RKO (cell line): Measurements from ENCODE around the gene C20orf144.

Experiments used
- DNase-seq: peaks from one replicate; pipeline ENCODE4 v3.0.0-alpha.2; 2016; ENCODE audit warnings: low spot score

The C20orf144 gene

GRCh38 chr20:33664762-33665144, 2.6 kb downstream of the C20orf144 start:
- DNase-seq = no peak

GRCh38 chr20:33666293-33667244, 4.4 kb downstream of the C20orf144 start, which contains the start of gene ACTL10:
TSS of gene ACTL10 (plus strand) at chr20:33666943. CDS start at chr20:33667498, 555 bp downstream.
- DNase-seq = peak; percentile 100

DNA sequence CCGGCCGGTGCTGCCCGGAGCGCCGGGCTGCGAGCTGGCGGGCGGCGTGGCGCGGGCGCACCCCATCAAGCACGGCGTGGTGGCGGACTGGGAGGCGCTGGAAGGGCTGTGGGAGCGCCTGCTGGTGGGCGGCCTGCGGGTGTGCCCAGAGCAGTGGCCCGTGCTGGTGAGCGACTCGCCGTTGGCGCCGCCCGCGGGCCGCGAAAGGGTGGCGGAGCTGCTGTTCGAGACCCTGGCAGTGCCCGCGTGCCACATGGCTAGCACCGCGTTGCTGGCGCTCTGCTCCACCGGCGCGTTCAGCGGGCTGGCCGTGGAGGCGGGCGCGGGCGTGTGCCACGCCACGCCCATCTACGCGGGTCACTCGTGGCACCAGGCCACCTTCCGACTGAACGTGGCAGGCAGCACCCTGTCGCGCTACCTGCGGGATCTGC, 5.1 kb downstream of the C20orf144 start:
- peak; percentile 76 for DNase-seq

DNA sequence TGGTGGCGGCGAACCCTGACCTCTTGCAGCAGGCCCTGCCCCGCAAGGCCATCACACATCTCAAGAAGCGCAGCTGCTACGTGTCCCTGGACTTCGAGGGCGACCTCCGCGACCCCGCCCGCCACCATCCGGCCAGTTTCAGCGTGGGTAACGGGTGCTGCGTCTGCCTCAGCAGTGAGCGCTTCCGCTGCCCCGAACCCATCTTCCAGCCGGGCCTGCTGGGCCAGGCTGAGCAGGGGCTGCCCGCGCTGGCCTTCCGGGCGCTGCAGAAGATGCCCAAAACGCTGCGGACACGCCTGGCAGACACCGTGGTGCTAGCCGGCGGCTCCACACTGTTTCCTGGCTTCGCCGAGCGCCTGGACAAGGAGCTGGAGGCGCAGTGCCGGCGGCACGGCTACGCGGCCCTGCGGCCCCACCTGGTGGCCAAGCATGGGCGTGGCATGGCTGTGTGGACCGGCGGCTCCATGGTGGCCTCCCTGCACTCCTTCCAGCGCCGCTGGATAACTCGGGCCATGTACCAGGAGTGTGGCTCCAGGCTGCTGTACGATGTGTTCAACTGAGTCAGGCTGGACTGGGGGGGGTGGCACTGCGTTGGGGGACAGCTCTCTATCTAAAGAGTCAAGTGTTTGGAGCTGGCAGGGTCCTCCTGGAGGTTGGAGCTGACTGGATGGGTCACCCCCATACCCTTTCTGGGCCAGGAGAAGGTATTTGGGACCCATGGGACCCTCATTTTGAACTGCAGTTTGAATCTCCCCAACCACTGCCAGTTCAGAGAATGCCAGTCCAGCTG, 5.7 kb downstream of the C20orf144 start:
- DNase-seq = peak; percentile 92

- DNase-seq = no peak
Measured at GRCh38 chr20:33668466-33669155, 6.5 kb downstream of the C20orf144 start.

DNA sequence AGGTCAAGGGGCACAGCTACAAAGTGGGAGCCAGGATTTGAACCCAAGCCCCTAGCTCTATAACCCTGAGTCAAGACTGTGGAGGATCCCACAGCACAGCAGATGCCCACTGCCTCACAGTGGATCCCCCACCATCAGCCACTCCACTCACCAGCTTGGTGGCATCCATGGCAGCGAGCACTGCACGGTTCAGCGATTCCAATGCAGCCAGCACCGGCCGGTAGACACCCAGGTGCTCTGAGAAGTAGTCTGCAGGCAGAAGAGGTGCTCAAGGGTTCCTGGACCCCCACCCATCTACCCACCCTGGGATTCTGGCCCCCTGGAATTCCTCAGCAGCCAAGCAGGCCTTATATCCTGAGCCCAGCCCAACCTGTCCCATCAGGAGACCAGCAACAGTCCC, 7.1 kb downstream of the C20orf144 start:
- DNase-seq = no peak

DNA sequence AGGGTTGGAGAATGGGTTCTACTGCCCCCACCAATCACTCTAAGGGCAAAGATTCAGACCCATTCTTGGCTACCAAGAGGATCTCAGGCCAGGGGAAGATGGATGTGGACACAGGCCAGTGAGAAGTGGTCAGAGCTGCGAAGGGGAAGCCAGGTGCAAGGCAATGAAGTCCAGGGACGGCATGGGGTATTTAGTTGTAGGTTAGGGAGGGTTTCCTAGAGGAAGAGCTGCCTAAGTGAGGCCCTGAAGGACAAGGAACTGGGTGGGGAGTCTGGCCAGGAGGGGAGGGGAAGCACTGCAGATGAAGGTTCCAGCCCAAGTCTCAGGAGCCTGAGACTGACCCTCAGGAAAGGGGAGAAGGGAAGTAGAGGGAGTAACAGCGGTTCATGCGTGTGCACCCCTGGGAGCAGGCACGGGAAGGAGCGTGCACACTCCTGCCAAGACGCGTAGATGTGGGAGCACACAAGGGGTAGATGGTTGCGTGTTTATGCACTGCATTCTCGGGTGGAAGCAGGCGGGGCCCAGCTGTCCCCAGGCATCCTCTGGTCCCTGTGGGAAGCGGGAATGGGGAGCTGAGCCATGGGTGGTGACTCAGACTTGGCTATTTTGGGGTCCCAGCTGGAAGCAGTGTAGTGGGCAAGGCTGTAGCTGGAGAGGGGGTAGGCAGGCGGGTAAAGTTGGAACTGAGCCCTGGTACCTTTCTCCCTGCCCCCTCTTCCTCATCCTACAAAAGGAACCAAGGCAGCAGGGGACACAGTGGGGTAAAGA, 7.9 kb downstream of the C20orf144 start:
- DNase-seq = no peak

DNA sequence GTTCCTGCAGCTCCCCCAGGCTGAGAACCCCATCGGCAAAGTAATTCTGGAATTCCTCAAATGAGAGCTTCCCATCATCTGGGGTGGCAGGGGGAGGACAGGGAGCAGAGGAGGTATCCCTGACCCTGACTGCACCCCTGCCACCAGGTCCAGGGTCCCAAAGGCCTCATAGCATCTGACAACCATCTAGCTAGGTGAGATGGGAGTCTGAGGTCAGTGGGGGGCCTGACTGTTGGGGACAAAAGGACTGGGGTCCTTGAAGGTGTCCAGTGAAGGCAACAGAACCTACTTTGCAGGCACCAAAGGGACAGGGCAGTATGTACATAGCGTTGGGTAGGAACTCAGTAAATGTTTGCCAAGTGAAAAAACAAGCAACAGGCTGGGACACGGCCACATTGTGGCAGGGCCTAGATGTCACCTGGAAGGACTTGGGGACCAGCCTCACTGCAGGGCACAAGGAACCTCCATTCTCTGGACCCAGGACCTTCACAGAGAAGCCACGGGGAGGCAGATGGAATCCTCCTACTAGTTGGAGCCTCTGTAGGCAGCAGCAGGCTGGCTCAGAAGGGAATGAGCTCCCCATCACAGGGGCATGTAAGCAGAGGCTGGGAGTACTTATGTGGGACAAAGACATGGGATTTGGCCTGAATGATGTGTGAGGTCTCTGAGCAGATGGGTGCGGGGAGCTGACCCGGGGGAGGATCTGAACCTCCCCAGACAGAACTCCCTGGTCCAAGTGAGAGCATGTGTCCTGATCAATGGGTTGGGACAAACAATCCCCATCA, 8.8 kb downstream of the C20orf144 start:
- DNase-seq = no peak

- DNase-seq = no peak
Measured at GRCh38 chr20:33671573-33672288, 9.6 kb downstream of the C20orf144 start.

- DNase-seq = peak; percentile 63
Measured at GRCh38 chr20:33672426-33673113, 10.4 kb downstream of the C20orf144 start.

- no peak for DNase-seq
Measured at GRCh38 chr20:33673114-33673409, 10.9 kb downstream of the C20orf144 start.

DNA sequence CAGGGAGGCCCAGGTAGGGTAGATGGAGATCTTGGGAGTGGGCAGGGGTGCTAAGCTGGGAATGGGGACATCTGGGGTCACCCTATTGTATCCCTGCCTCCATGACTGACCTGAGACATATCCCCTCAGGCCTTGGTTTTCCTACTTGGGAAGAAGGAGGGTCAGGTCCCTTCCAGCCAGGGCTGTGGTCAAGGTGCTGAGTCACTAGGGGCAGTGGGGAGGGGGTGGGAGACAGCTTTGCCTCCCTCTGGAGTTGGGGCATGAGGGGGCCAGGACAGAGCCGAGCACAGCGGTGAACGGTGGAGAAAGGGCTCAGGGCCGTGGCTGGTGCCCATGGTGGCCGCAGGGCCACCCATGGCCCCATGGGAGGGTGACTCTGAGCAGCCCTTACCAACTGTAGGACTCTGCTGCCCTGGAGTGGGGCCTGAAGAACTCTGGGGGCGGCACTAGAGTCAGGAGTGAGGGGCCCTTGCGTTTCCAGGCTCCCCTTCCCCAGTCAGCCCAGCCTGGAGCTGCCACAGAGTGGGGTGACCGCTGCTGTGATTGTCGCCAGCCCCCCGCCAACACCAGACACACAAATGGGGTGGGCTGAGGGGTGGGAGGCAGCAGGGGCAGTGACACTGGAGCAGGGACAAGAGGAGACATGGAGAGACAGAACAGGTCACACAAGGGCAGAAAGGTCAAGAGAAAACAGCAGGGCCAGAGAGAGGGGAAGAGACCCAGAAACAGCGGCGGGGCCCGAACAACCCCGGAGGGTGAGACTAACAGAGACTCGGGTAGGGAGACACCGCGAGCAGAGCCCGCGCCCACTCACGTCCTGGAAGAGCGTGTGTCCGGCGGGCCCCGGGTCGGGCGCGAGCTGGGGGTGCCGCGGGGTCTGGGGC, 11.5 kb downstream of the C20orf144 start:
- peak; percentile 51 for DNase-seq

DNA sequence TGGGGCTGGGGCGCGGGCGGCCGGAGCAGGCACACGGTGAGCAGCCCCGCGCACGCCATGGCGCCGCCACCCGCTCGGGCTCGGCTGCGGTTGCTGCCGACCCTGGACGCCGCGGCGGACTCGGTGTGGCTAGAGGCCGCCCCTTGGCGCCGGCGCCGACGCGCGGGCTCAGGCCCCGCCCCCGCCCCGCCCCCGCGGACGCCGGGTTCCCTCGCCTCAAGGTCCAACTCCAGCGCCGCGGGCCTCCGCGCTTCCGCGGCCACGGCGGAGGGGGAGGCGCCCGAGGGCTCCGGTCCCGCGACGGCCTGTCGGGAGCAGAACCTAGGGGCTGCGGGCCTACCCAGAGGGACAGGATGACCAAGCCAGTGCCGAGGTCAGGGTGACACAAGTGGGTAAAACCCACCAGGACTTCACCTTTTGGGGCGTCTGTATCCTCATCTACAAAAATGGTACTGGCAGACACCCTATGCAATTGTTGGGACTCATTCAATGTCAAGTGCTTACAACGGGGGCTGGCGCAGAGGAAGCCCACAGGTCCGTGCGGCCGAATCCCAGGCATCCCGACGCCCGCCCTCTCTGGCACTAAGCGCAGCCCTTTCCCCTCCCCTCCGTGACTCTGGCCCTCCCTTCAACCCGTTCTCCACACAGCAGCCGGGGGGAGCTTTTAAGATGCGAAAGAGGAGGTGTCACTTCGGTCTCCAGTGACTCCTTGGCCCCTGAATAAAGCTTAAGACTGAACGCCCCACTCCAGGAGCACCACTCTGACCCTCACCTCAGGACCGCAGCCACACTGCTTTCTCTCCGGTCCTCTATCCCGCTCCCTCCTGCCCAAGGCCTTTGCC, 12.4 kb downstream of the C20orf144 start, which contains the start of gene NECAB3:
Gene NECAB3, minus strand, starts transcription at position 135 of the 842 bp plus-strand sequence. Its CDS starts 76 bp downstream, at position 59.
- peak; percentile 85 for DNase-seq

DNA sequence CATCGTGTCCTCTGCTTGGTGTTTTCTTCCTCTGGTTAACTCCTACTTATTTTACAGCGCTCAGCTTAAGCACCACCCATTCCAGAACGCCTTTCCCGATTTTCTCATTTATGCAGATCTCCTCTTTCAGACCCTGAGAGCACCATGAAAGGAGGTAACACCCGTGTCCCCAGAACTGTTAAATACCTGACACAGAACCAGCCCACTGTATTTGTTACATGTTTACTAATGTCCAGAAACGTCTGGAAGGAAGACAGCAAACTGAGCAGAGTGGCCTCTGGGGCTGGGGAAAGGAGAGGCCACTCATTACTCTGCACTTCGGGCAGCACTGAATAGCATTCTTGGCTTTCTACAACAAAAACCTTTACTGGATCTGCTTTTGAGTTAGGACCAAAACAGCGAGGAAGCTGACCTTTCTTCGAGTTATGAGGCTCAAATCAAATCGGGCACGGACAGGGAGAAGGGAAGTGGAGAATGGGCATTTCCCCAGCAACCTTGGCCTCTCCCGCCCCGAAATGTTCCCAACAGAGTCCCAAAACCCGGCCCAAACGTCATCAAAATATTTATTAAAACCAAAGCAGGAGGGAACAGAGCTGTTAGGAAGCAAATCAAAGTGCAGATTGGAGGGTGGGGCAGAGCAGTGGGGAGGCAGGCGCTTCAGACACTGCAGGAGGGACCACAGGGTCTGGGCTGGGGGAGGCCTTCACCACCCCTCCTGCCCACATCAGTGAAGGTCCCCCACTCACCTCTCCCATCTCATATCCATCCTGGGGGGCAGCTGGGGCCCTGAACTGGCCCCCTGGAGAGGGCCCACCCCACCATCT, 13.2 kb downstream of the C20orf144 start:
- DNase-seq = no peak

DNA sequence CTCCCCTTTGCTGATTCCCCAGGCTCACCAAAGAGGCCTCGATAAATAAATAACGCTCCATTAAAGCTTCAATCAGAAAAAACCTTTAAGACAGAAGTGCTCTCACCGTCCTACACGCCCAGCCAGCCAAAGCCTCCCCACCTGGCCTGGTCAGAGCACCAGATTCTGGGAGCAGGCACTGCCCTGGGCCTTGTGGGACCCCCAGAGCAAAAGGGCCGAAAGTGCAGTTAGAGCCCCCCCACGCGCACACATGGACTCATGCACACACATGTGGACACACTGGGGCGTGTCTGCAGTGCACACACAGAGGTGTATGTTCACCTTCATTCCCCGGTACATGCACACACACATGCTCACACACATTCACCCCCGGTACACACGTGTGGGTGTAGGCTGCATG, 14.0 kb downstream of the C20orf144 start:
- DNase-seq = no peak
